Left lung (tissue), 10 donors: ENCODE data around the gene RPS6KA3. TPM values are rescaled to one million over a fixed set of nuclear protein-coding genes. Genes with fewer than 3 reads are reported as not detected.

Source experiments
- ATAC-seq: fragments of 200-7000 bp; cut with Tn5 transposase; one replicate; pipeline ENCODE4 v1.9.1; 2020; ENCODE audit warnings: moderate library complexity
- DNase-seq, 4 donors: peaks; one replicate each; pipeline ENCODE4 v3.0.0-alpha.2; 2013 to 2020
- H3K27ac ChIP-seq, 2 donors: fragments of 200-600 bp; sonication (generic) in 1 of 2; one replicate each; pipeline versions ENCODE4 v1.5.0 to v1.8.0; 2020 to 2021
- H3K27me3 ChIP-seq, 2 donors: fragments of 200-600 bp; sonication (generic) in 1 of 2; one replicate each; pipeline versions ENCODE4 v1.5.0 to v1.8.0; 2020 to 2021
- H3K36me3 ChIP-seq, 2 donors: fragments of 200-600 bp; sonication (generic) in 1 of 2; one replicate each; pipeline versions ENCODE4 v1.5.0 to v1.8.0; 2020 to 2021
- H3K4me1 ChIP-seq, 2 donors: fragments of 200-600 bp; one replicate each; pipeline ENCODE4 v1.8.0; 2021
- H3K4me3 ChIP-seq, 2 donors: fragments of 200-600 bp; sonication (generic) in 1 of 2; one replicate each; pipeline versions ENCODE4 v1.5.0 to v1.8.0; 2020 to 2021; ENCODE audit warnings: mild to moderate bottlenecking in 1 of 2
- H3K9me3 ChIP-seq, 2 donors: fragments of 200-600 bp; sonication (generic) in 1 of 2; one replicate each; pipeline versions ENCODE4 v1.5.0 to v1.8.0; 2020 to 2021
- CTCF ChIP-seq, 2 donors: fragments of 200-600 bp; sonication (generic) in 1 of 2; IDR thresholded peaks; one replicate each; pipeline versions ENCODE4 v1.5.0 to v1.8.0; 2021; ENCODE audit warnings: antibody characterized with exemption in 2 of 2
- intact Hi-C, 2 donors: fragments of 100-400 bp; cut with DNase I; formaldehyde crosslinking; loops; one replicate each; pipeline versions ENCODE4 v1.11.2 to v1.14.2; 2022
- polyA plus RNA-seq, 6 donors: library from polyadenylated mRNA; unstranded; fragments of 120-200 nt; gene quantifications; one replicate each; pipeline ENCODE4 v1.2.1, GENCODE V29; 2013; ENCODE audit not compliant: insufficient read length in 6 of 6
- total RNA-seq, 2 donors: library from RNA; stranded (reverse); fragmentation: NEBNext Ultra II Directional; extraction: Animal tissue kit (Norgen Biotek cat#: 25700); gene quantifications; one replicate each; pipeline ENCODE4 v1.2.1, GENCODE V29; 2021
- donor health status: DM: no; HTN: yes; CAD: no.
- donor health status: DM: no; HTN: no; CAD: no.

Gene RPS6KA3
- total and polyA plus RNA-seq, 8 donors, result 40.2 to 73.5 (median 45.4) TPM

- intact Hi-C loops, result no loop called here
- peaks cover 4 to 43% of the 10 kb centered on the region in 2 donors for H3K36me3 ChIP-seq
Measured at GRCh38 chrX:20135944-20136343, 130.8 kb downstream of the RPS6KA3 start.

DNA sequence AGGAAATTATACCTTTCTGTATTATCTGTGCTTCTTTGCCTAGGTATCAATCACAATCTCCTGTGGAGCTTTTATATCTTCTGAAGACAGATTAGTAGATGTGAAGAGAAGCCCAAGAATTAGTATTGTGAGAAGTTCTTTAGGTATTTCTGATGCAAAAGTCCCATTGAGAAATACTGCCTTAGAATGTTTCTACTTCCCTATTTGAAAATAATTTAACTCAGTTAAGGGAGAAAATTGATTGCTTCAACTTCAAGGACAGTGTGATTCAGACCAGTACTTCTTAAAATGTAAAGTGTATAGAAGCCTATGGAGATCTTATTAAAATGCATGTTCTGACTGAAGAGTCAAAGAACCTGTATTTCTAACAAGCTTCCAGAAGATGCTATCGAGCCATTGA lies 134.0 kb downstream of the RPS6KA3 start:
- intact Hi-C loops, result no loop called here
- peaks cover 4 to 55% of the 10 kb centered on the region in 2 donors for H3K36me3 ChIP-seq
- TF ChIP-seq CTCF (IDR thresholded peaks at IDR 0.05), result no peak
- no peaks in the 10 kb centered on the region for H3K4me1 ChIP-seq
- H3K27ac ChIP-seq, result no peak overlapping the region
- H3K9me3 ChIP-seq, result no peaks in the 10 kb centered on the region
- no peak for ATAC-seq
- no peak overlapping the region for H3K4me3 ChIP-seq
- DNase-seq, result no peak
- no peaks in the 10 kb centered on the region for H3K27me3 ChIP-seq

More at GRCh38 chrX:20135944-20136343, 130.8 kb downstream of the RPS6KA3 start:
- Histone ChIP-seq H3K4me1 (peaks cover 2 to 5% of the 10 kb centered on the region in 2 donors), H3K4me3 (no peak overlapping the region), H3K9me3 (no peaks in the 10 kb centered on the region), H3K27me3 (no peaks in the 10 kb centered on the region), H3K27ac (no peak overlapping the region)
- DNase-seq (no peak), ATAC-seq (no peak)
- TF ChIP-seq CTCF (IDR thresholded peaks at IDR 0.05), result no peak

DNA sequence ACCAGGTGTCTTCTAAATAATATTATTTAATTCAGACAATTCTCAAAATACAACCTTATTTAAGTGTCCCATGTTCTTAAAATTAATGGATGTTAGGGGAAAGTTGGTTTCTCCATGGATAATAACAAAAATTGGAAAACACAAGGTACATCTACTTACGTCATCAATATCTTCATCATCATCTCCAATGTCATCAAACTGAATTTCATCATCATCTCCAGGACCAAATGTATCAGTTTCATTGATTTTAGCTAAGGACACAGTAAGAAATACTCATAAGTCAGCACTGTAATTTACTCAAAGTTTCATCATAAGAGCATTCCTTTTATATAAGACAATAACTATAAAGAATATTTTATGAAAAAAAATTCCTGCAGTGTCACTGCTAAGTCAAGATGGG lies 136.4 kb downstream of the RPS6KA3 start:
- no peak for DNase-seq
- no peaks in the 10 kb centered on the region for H3K9me3 ChIP-seq
- H3K4me3 ChIP-seq, result no peak overlapping the region
- H3K36me3 ChIP-seq, result peaks cover 0 to 53% of the 10 kb centered on the region in 2 donors
- intact Hi-C loops, result no loop called here
- H3K27me3 ChIP-seq, result no peaks in the 10 kb centered on the region
- no peak for ATAC-seq
- H3K4me1 ChIP-seq, result no peaks in the 10 kb centered on the region
- no peak for TF ChIP-seq CTCF (IDR thresholded peaks at IDR 0.05)
- no peak overlapping the region for H3K27ac ChIP-seq

- peaks cover 0 to 46% of the 10 kb centered on the region in 2 donors for H3K36me3 ChIP-seq
- intact Hi-C loops, result loop anchor here in 1 of 2 donors (10.0 kb wide), 1 partner anchor 215 kb away; no protein-coding TSS in a partner anchor
- peak; percentile 27 for ATAC-seq
Measured at GRCh38 chrX:20129547-20129946, 137.2 kb downstream of the RPS6KA3 start.

DNA sequence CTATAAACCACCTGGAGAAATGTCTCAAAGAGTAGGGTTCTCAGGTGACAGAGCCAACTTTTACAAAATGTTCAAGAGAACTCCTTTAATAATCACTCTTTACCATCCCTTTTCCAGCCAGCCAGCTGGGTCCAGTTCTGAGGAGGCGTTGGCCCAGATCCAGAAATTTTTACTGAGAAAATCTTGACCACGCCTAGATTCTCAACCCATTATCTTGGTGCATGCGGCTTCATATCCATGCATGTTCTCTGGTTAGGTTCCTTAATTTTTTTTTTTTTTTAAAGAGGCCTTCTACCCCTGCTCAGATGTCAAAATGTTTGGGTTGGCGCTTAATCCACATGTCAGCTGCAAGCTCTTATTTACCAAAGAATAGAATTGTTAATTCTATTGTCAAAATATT lies 138.0 kb downstream of the RPS6KA3 start:
- Histone ChIP-seq H3K4me3 (no peak overlapping the region), H3K27me3 (no peaks in the 10 kb centered on the region), H3K4me1 (no peaks in the 10 kb centered on the region), H3K27ac (no peak overlapping the region), H3K36me3 (peaks cover 0 to 37% of the 10 kb centered on the region in 2 donors), H3K9me3 (no peaks in the 10 kb centered on the region)
- ATAC-seq (no peak), DNase-seq (no peak)
- no peak for TF ChIP-seq CTCF (IDR thresholded peaks at IDR 0.05)
- intact Hi-C loops, result loop anchor here in 1 of 2 donors (10.0 kb wide), 1 partner anchor 214 kb away; no protein-coding TSS in a partner anchor

More at GRCh38 chrX:20129547-20129946, 137.2 kb downstream of the RPS6KA3 start:
- TF ChIP-seq CTCF (IDR thresholded peaks at IDR 0.05), result no peak
- Histone ChIP-seq H3K4me1 (no peaks in the 10 kb centered on the region), H3K27me3 (no peaks in the 10 kb centered on the region), H3K9me3 (no peaks in the 10 kb centered on the region), H3K27ac (no peak overlapping the region), H3K4me3 (no peak overlapping the region)
- DNase-seq, result no peak
